GM19099 (cell line): Measurements from ENCODE around the gene RTF2.
"Not testable (repeated sequence)": the region's sequence is repeated elsewhere in the genome, so short reads cannot be mapped to it uniquely, and the experiment has no call there.

Experiments used
- POLR2A ChIP-seq: IDR thresholded peaks from 3 replicates; pipeline ENCODE4 v1.6.1; 2011; ENCODE audit warnings: low read depth; ENCODE audit not compliant: insufficient read length; ENCODE audit errors: extremely low read depth

Gene RTF2

GRCh38 chr20:56513161-56514150 lies 45.0 kb downstream of the RTF2 start:
- TF ChIP-seq POLR2A: no peak

GRCh38 chr20:56516631-56517030 lies 48.2 kb downstream of the RTF2 start:
- no peak for TF ChIP-seq POLR2A

- no peak for TF ChIP-seq POLR2A
Measured at GRCh38 chr20:56517211-56517610, 48.8 kb downstream of the RTF2 start.

GRCh38 chr20:56517641-56518040 lies 49.2 kb downstream of the RTF2 start:
- TF ChIP-seq POLR2A: no peak

- TF ChIP-seq POLR2A: no peak
Measured at GRCh38 chr20:56518126-56518525, 49.7 kb downstream of the RTF2 start.

GRCh38 chr20:56518721-56519398 lies 50.4 kb downstream of the RTF2 start:
- no peak for TF ChIP-seq POLR2A

GRCh38 chr20:56519551-56519950 lies 51.1 kb downstream of the RTF2 start:
- TF ChIP-seq POLR2A: no peak

- no peak for TF ChIP-seq POLR2A
Measured at GRCh38 chr20:56520180-56520579, 51.8 kb downstream of the RTF2 start.

GRCh38 chr20:56522311-56522710 lies 53.9 kb downstream of the RTF2 start:
- no peak for TF ChIP-seq POLR2A

GRCh38 chr20:56524444-56524843 lies 56.0 kb downstream of the RTF2 start, which contains the start of gene FAM209A:
Gene FAM209A, plus strand, starts transcription at chr20:56524744. Its CDS starts 65 bp downstream, at chr20:56524809.
- TF ChIP-seq POLR2A: not testable (repeated sequence)

- TF ChIP-seq POLR2A: no peak
Measured at GRCh38 chr20:56527521-56527920, 59.1 kb downstream of the RTF2 start.

GRCh38 chr20:56532946-56533345 lies 64.5 kb downstream of the RTF2 start, which contains the start of gene FAM209B:
Gene FAM209B, plus strand, starts transcription at chr20:56533246. Its CDS starts 96 bp downstream, at chr20:56533342.
- TF ChIP-seq POLR2A: not testable (repeated sequence)

- no peak for TF ChIP-seq POLR2A
Measured at GRCh38 chr20:56537997-56538396, 69.6 kb downstream of the RTF2 start.

GRCh38 chr20:56540415-56540814 lies 72.0 kb downstream of the RTF2 start:
- TF ChIP-seq POLR2A: no peak

- TF ChIP-seq POLR2A: no peak
Measured at GRCh38 chr20:56542489-56543030, 74.1 kb downstream of the RTF2 start.
